Keratinocyte (primary cell): ENCODE data around the gene RABGGTB.

Experiments used
- EZH2 ChIP-seq: IDR thresholded peaks from one replicate; pipeline ENCODE4 v1.6.1; 2012; ENCODE audit warnings: inconsistent platforms, mild to moderate bottlenecking, low read length, moderate library complexity
- TF ChIP-seq, protein P1 (sequence below), 3 experiments: IDR thresholded peaks in 1 of 3; conservative IDR thresholded peaks in 1 of 3; optimal IDR thresholded peaks in 1 of 3; 2 replicates in 2 of 3; 3 replicates in 1 of 3; pipeline versions ENCODE3 to v1.5.1; 2011; ENCODE audit warnings: low read length in 3 of 3, mild to moderate bottlenecking in 3 of 3, moderate library complexity in 2 of 3, control low read depth in 1 of 3, inconsistent platforms in 1 of 3; ENCODE audit not compliant: insufficient read depth in 2 of 3; ENCODE audit errors: extremely low read depth in 1 of 3

DNA sequence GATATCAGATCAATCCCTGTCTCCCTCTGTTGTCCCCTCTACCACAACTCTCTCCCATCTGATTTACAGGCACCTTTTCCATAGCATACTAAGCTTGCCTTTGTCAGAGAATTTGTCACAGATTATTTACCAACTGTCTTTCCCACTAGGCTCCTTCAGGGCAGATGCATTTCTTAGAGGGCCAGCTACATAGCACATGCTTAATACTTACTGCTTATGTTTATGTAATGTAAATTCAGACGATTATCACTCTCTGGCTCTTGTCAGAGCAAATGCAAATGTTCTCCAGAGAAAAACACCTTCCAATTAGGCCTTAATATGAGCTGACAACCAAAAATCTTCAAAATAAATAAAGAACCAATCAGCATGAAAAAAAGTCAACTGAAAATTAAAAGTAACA, 15.3 kb upstream of the RABGGTB start:
- TF ChIP-seq EZH2, result no peak
- TF ChIP-seq, protein P1, sequence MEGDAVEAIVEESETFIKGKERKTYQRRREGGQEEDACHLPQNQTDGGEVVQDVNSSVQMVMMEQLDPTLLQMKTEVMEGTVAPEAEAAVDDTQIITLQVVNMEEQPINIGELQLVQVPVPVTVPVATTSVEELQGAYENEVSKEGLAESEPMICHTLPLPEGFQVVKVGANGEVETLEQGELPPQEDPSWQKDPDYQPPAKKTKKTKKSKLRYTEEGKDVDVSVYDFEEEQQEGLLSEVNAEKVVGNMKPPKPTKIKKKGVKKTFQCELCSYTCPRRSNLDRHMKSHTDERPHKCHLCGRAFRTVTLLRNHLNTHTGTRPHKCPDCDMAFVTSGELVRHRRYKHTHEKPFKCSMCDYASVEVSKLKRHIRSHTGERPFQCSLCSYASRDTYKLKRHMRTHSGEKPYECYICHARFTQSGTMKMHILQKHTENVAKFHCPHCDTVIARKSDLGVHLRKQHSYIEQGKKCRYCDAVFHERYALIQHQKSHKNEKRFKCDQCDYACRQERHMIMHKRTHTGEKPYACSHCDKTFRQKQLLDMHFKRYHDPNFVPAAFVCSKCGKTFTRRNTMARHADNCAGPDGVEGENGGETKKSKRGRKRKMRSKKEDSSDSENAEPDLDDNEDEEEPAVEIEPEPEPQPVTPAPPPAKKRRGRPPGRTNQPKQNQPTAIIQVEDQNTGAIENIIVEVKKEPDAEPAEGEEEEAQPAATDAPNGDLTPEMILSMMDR (optimal IDR thresholded peaks at IDR 0.05 in 1 of 3, IDR thresholded peaks at IDR 0.05 in 1 of 3, conservative IDR thresholded peaks at IDR 0.05 in 1 of 3; ENCODE audit: extremely low read depth in 1 of 3, insufficient read depth in 2 of 3, low read length in 3 of 3), result no peak
